MG63 (cell line): ENCODE results near the gene FAM20B. TPM values are rescaled to one million over a fixed set of nuclear protein-coding genes. Genes with fewer than 3 reads are reported as not detected.

ENCODE experiments used
- DNase-seq: peaks from one replicate; pipeline ENCODE4 v3.0.0-alpha.2; 2020
- H3K27me3 ChIP-seq: fragments of 250-450 bp; sonication (Bioruptor Pico); 2 replicates; pipeline ENCODE4 v1.5.1; 2020; ENCODE audit warnings: mild to moderate bottlenecking, moderate library complexity
- H3K36me3 ChIP-seq: fragments of 250-450 bp; sonication (Bioruptor Pico); 2 replicates; pipeline ENCODE4 v1.5.1; 2020; ENCODE audit warnings: mild to moderate bottlenecking, moderate library complexity
- H3K4me3 ChIP-seq: fragments of 250-450 bp; sonication (Bioruptor Pico); 2 replicates; pipeline ENCODE4 v1.5.1; 2020; ENCODE audit warnings: mild to moderate bottlenecking, moderate library complexity
- H3K9me3 ChIP-seq: fragments of 250-450 bp; sonication (Bioruptor Pico); 2 replicates; pipeline ENCODE4 v1.5.1; 2020; ENCODE audit warnings: mild to moderate bottlenecking, moderate library complexity
- total RNA-seq: library from RNA; depleted of rRNA; stranded (reverse); fragments of >200 nt; shearing (Covaris generic); gene quantifications from 2 replicates; pipeline ENCODE4 v1.2.3, GENCODE V29; 2014; ENCODE audit warnings: low replicate concordance

Gene FAM20B
- total RNA-seq, 1 experiment from 2014 or later, result 29.6 TPM

DNA sequence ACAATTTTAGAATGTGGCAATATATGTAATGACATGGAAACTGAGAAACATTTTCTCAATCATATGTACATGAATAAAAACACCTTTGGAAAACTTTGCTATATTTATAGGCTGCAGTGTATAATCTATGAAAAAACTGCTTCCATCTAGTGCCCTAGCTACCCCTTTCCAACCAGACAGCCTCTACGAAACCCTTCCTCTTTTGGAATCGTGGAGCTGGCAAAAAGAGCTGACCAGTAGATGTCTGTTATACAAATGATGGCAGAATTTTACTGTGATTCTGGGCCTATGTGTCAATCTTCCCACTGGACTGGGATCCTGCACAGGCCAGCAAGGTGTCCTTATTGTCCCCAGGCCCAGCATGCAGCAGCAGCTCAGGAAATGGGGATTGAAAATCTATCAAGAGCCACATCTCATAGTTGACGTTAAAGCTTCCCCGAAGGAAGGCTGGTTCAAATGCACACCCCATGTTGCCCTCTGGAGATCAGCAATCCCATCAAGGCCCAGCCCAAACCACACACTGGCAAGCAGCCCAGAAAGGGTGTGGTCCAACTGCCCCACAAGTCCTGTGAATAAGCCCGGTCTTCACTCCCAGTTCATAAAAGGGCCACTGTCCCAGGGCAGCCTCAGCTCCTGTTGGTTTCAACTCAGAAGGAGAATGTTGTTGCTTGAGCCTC lies 8.8 kb upstream of the FAM20B start:
- Histone ChIP-seq H3K9me3 (no peaks in the 10 kb centered on the region), H3K36me3 (no peaks in the 10 kb centered on the region), H3K4me3 (no peak overlapping the region)

DNA sequence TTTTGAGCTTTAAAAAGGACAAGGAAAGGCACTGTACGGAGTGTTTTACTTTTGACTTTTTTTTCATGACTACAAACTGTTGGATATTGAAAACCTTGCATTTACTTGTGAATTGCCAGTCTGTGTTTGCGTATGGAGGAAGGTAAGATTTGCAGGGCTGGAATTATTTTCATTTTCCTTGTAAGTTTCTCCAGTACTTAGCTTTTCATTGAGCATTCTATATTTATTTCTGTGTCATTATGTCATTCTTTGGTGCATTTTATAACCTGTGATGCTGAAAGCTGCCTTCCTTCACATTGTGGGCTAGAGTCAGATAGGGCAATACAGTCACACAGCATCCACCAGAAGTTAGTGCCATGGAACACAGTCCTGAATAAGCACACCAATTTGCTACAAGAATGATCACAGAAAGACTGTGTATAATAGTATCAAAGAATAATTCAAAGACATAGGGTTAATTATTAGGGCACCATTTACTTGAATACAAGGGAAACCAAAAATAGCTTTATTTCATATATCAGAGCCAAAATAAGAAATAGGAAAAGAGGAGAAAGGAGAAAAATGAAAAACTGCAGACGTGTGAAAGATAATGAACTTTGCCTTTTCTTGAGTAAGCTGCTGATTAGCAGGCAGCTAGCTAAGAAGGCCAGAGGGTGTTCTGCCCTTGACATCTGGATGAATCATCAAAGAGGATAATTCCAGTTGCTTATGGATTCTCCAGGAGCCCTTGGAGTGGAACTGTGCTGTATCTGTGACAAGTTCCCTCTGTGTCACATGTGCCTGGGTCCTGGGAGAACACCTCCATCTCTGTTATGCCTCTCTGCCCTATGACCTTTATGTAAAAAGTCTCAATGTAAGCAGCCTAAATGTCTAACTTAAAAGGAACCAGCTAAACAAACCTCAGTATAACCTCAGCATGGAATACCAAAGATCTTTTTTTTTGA lies 8.0 kb upstream of the FAM20B start:
- Histone ChIP-seq H3K4me3 (no peak overlapping the region), H3K27me3 (no peaks in the 10 kb centered on the region), H3K9me3 (no peaks in the 10 kb centered on the region), H3K36me3 (no peaks in the 10 kb centered on the region)
- peak; percentile 36 for DNase-seq

More for the DNA sequence above, 8.8 kb upstream of the FAM20B start:
- peak; percentile 98 for DNase-seq
- H3K27me3 ChIP-seq, result no peaks in the 10 kb centered on the region

DNA sequence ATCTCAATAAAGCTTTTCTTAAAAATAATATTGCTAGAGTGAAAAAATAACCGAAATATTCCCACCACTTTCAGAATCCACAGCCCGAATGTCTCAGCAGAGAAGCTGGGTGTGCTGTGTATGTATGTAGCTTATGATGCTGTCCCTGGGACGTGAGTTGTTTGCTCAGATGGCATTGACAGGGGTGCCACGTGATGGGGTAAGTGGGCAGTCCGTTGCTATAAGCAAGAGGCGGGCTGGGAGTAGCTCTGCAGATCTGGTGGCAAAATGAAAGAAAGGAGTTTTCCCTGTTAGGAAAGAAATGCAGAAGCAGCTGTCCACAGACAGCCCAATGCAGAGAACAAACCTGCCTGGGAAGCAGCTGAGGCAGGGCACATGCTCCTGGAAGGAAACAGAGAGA lies 3.8 kb upstream of the FAM20B start:
- Histone ChIP-seq H3K27me3 (peaks cover 3% of the 10 kb centered on the region; the same call in 1 of the 2 replicates), H3K36me3 (peaks cover 3% of the 10 kb centered on the region; the same call in 1 of the 2 replicates), H3K9me3 (no peaks in the 10 kb centered on the region), H3K4me3 (no peak overlapping the region)
- DNase-seq, result peak; percentile 24

DNA sequence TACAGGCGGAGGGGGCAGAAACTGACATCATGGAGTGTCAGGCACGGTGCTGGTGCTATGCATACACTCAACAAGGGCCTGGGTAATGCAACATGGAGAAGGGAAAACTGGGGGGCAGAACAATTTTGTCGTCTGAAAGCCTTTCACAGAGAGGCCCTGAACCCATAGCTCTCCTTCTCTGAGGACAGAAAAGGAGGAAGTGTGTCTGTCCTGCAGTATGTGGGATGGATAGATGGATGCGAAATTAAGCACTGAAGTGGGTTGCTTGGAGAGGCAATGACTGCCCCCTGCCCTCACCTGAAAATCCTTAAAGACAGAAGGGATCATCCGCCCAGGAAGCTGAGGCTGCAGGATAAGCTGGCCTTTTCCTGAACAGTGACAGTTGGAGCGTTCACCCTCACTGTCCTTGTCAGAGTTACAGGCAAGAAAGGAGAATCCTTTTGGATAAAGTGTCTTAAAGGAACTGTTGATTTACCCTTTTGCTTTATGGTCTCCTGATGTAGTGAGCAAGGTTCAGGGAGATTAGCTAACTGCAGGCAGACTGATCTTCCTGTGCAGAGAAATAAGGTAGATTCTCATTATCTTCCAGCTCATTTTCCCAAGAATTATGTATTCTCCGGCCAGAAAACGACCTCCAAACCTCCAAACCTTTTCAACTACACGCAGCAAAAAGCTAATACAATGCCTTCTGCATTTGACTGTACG lies 1.6 kb upstream of the FAM20B start:
- Histone ChIP-seq H3K27me3 (peaks cover 3% of the 10 kb centered on the region; the same call in 1 of the 2 replicates), H3K36me3 (peaks cover 6% of the 10 kb centered on the region), H3K4me3 (no peak overlapping the region), H3K9me3 (no peaks in the 10 kb centered on the region)
- no peak for DNase-seq

DNA sequence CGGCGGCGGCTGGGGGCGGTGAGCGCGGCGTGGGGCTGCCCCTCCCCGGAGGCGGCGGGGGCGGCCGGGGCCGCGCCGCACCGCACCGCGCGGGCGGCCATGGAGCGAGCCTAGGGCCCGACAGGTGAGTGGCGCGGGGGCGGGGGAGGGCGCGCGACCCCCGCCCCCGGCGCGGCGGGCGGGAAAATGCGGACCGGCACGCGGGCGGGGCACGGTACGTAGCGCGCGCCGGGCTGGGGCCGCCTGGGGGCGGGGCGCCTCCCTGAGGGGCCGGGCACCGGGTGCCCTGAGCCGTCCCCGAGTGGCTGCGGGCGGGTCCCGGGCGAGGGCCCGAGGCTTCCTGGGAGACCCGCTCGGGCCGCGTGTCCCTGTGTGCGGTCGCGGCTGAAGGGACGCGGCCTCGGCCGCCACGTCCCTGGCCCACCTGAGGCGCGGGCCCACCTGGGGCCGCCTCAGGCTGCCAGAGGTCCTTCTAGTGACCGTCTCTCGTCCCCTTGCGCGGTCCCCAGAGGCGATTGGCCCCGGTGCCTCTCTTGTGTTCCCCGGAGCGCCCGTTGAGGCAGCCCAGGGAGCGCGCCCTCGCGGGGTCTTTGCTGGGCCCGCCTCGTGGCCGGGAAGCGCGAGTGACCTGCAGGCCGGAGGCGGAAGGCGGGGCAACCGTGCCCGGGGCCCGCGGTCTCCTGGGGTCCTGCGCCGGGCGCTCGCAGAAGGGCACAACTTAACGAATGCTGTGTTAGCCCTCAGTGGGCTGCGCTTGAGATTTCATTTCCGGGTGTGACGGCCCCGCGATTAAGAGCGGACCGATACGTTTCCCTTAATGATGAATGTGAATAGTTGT lies 500 bp downstream of the FAM20B start:
- Histone ChIP-seq H3K27me3 (peaks cover 3% of the 10 kb centered on the region; the same call in 1 of the 2 replicates), H3K36me3 (peaks cover 6% of the 10 kb centered on the region), H3K9me3 (no peaks in the 10 kb centered on the region), H3K4me3 (peak overlapping the region; percentile 100)
- DNase-seq, result peak; percentile 81

DNA sequence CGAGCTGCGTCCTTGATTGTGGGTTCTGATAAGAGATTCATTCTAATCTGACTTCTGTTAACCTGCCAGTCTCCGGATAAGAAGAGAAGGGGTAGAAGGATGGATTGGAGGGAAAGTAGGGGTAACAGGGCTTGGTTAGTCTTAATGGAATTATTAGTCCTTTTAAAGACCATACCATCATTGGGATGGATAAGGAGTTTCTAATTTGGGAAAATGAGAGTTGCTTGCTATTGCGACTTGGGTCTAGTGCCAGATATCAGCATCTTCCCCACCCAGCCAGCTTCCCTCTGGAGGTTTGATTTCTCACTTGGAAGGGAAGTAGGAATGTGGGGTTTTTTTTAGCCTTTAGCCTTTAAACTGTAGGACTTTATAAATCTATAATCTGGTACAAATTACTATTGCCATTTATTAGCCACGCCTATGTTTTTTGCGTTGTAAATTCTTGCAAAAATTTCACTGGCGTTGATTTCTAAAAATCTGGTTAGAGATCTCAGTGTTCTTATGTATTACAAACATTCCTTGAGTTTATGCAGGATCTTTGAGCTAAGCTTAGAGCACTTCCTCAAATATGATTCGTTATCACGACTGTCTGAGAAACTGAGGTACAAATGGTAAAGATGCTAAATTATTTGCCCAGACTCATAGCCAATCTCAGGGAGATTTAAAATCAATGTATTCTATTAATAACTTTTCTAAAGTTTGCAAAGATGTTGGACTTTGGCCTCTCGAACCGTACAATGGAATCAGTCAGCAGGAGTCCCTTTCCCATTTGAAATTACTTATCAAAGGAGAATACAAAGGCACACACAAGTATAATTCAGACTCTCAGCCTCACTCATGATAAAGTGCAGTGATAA lies 1.3 kb downstream of the FAM20B start:
- peak overlapping the region; percentile 100 for H3K4me3 ChIP-seq
- H3K27me3 ChIP-seq, result peaks cover 3% of the 10 kb centered on the region; the same call in 1 of the 2 replicates
- peaks cover 6% of the 10 kb centered on the region for H3K36me3 ChIP-seq
- DNase-seq, result no peak
- no peaks in the 10 kb centered on the region for H3K9me3 ChIP-seq

DNA sequence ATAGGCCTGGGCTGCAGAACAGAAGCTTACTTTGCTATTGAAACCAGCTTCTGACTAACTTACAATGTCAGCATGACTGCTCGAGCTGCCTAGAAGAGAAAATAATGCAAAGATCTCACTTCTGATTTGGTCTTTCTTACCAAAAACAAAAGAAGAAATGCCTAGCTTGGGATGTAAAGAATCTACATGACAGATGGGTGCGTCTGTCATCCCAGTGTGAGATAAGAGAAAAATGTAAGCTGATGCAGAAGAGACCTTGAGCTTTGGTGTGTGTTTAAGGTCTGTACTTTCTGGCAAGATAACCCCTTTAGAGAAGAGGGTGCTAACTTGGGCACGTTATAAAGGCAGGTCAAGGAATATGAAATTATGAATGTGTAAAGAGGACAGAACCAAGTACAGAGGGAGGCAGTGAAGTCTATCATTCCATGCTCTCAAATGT lies 3.6 kb downstream of the FAM20B start:
- Histone ChIP-seq H3K4me3 (no peak overlapping the region), H3K9me3 (no peaks in the 10 kb centered on the region), H3K36me3 (peaks cover 6% of the 10 kb centered on the region), H3K27me3 (peaks cover 3% of the 10 kb centered on the region; the same call in 1 of the 2 replicates)
- no peak for DNase-seq

DNA sequence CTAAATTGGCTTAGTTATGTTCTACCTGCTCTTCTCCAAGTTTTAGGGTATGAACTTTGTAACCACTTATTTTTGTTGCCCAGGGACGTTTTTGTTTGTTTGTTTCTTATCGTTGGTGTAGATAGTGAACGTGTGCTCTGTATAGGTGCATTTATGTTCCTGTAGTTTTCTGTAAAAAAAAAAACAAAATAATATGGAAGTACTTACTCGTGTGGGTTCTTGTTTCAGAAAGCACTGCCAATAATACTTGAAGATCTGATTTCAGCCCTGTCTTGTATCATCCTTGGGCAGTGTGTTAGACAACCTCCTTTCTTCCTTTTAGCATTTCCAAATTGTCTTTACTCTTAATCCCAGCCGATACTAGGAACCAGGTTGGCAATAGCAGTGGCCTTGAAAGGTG lies 4.4 kb downstream of the FAM20B start:
- Histone ChIP-seq H3K9me3 (no peaks in the 10 kb centered on the region), H3K36me3 (peaks cover 6% of the 10 kb centered on the region)
- no peak for DNase-seq

DNA sequence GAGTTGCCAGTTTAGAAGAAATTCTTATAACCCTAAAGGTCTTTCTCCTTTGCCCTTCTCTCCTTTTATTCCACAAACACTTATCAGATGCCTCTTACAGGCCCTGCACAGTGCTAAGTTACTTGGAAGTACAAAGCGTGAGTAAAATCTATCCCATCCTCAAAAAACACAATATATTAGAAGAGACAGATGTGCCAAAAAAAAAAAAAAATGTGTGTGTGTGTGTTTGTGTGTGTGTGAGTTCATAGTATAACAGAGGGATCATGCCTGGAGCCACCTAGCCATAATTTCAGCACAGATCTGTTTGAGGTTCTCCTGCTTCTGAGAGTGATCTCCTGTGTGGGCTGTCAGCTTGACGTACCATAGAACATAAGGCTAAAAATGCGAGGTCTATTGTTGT lies 5.0 kb downstream of the FAM20B start:
- H3K9me3 ChIP-seq, result no peaks in the 10 kb centered on the region
- DNase-seq, result no peak

More for the DNA sequence above, 4.4 kb downstream of the FAM20B start:
- Histone ChIP-seq H3K4me3 (no peak overlapping the region), H3K27me3 (no peaks in the 10 kb centered on the region; the same call in 1 of the 2 replicates)

DNA sequence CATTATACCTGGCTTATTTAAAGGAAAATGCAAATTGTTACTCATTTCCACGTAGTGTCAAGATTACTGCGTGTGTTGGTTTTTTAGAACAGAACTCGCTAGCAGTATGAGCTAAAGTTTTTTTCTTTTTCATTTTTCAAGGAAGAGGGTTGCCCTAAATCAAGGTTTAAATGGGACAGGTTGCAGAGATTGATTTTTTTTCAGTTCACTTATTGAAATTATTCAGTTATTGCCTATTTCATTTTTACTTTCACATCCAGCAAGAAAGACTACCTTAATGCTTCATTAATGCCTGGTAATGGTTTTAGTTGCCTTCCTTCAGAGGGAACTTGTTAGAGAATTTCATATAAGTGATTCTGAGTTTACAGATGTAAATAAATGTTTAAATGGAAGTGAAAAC lies 5.6 kb downstream of the FAM20B start:
- Histone ChIP-seq H3K9me3 (no peaks in the 10 kb centered on the region), H3K4me3 (no peak overlapping the region), H3K36me3 (peaks cover 4% of the 10 kb centered on the region), H3K27me3 (no peaks in the 10 kb centered on the region)
- no peak for DNase-seq

More for the DNA sequence above, 5.0 kb downstream of the FAM20B start:
- Histone ChIP-seq H3K36me3 (peaks cover 6% of the 10 kb centered on the region), H3K4me3 (no peak overlapping the region), H3K27me3 (no peaks in the 10 kb centered on the region)

DNA sequence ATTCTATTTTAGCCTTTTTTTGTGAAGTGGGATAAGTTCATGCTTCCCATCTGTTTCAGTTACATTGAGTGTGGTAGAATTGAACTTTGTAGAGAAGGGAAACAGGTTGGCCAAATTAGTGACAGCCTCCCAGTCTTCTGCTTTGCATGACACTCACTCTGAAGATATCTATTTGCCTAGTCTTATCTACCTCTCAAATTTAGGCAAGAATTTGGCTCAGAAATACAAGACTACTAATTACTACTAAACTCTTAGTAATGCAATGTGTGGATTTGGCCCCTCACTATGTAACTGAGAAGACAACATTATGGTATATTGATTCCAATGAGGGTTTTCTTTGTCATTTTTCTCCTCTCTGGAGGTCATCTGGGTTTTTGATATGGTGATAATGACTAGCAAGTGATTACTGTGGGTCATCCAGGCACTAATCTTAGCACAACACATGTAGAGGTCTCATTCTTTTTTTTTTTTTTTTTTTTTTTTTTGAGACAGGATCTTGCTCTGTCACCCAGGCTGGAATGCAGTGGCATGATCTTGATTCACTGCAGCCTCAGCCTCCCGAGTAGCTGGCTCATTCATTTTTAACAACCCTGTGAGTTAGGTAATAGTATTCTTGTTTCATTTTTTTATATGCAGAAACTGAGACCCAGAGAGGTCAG lies 6.3 kb downstream of the FAM20B start:
- Histone ChIP-seq H3K4me3 (no peak overlapping the region), H3K27me3 (no peaks in the 10 kb centered on the region)
- peak; percentile 36 for DNase-seq

DNA sequence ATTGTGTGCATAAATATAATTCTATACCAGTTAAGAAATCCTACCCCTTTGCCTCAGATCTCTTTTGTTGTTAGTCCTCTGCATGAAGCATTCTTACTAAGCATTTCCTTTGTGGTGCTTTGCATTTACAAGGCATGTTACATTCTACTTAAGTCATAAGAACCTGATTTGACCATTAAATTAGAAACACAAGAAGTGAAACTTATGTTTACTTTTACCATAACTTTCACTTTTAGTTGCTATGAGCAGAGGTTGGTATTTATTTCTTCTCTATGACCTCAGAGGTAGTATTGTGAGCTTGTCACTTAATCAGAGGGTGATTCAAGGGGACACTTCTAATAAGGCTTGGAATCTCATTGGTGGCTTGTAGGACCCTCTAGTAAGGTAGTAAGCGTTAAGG lies 9.0 kb downstream of the FAM20B start:
- no peaks in the 10 kb centered on the region; the same call in 1 of the 2 replicates for H3K36me3 ChIP-seq
- DNase-seq, result no peak
- no peaks in the 10 kb centered on the region for H3K9me3 ChIP-seq

More for the DNA sequence above, 6.3 kb downstream of the FAM20B start:
- no peaks in the 10 kb centered on the region for H3K9me3 ChIP-seq
- peaks cover 3% of the 10 kb centered on the region; the same call in 1 of the 2 replicates for H3K36me3 ChIP-seq

DNA sequence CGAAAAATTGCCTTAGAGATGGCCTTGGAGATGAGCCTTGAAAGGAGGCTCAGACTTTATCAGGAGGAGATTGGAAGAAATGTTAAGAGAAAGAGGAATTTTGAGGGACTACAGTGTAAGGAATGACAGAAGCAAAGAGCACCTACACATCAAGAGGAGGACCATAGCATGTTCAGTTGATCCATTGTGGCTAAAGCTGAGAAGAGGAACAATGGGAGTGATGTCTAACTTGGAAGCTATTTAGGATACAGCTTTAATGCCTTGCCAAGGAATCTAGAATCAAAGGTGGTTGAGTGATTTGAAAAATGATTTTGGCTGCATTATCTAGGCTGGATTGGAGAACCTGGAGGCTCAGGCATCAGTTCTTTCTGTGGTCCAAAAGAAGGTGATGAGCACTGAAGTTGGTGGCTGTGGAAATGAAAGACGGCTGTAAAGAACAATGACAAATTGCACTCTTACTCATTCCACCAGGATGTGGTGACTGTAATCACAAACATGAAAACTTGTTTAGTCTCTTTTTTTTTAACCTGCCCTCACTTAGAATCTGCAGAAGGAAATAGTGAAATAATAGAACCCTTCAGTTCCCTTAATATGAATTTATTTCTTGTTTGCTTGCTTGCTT lies 11.3 kb downstream of the FAM20B start:
- no peak for DNase-seq
- H3K9me3 ChIP-seq, result no peaks in the 10 kb centered on the region
- no peaks in the 10 kb centered on the region for H3K27me3 ChIP-seq
- no peak overlapping the region for H3K4me3 ChIP-seq
- H3K36me3 ChIP-seq, result peaks cover 2% of the 10 kb centered on the region; the same call in 1 of the 2 replicates

More for the DNA sequence above, 9.0 kb downstream of the FAM20B start:
- H3K27me3 ChIP-seq, result no peaks in the 10 kb centered on the region
- H3K4me3 ChIP-seq, result no peak overlapping the region
